Measurements from ENCODE around the gene HK1.

The HK1 gene

DNA sequence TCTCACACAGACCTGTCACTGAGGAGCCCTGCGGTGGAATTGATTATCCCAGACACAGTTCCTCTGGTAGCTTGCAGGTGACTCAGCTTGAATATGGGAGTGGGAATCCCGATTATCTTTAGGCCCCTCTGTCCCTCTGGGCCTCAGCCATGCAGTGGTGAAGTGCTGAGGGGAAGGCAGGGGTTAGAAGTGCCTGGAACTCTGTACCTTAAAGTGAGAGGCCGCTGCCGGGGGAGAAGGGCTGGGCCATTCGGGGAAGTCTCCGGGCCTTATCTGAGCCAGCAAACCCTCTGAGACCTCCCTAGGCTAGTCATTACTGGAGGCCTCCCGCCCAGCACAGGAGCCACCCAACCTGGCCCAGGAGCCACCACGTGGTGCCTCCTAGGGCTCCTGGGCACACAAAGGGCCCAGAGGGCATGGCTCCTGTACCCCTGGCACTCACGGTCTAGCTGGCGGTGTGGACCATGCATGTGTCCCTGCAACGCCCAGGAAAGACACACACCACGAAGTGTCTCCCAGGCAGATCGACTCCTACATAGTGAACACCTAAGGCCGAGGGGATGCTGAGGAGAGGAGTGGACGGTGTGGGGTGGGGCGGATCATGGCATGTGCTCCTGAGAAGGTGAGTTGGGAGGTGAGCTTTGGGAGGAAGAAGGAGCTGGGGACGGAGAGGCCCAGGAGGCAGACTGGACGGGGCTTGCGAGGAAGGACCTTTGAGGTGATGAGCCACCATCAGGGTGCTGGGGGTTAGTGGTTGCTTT lies 56.2 kb downstream of the HK1 start:
- TF ChIP-seq, protein P1, sequence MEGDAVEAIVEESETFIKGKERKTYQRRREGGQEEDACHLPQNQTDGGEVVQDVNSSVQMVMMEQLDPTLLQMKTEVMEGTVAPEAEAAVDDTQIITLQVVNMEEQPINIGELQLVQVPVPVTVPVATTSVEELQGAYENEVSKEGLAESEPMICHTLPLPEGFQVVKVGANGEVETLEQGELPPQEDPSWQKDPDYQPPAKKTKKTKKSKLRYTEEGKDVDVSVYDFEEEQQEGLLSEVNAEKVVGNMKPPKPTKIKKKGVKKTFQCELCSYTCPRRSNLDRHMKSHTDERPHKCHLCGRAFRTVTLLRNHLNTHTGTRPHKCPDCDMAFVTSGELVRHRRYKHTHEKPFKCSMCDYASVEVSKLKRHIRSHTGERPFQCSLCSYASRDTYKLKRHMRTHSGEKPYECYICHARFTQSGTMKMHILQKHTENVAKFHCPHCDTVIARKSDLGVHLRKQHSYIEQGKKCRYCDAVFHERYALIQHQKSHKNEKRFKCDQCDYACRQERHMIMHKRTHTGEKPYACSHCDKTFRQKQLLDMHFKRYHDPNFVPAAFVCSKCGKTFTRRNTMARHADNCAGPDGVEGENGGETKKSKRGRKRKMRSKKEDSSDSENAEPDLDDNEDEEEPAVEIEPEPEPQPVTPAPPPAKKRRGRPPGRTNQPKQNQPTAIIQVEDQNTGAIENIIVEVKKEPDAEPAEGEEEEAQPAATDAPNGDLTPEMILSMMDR (IDR thresholded peaks at IDR 0.05): no peak

DNA sequence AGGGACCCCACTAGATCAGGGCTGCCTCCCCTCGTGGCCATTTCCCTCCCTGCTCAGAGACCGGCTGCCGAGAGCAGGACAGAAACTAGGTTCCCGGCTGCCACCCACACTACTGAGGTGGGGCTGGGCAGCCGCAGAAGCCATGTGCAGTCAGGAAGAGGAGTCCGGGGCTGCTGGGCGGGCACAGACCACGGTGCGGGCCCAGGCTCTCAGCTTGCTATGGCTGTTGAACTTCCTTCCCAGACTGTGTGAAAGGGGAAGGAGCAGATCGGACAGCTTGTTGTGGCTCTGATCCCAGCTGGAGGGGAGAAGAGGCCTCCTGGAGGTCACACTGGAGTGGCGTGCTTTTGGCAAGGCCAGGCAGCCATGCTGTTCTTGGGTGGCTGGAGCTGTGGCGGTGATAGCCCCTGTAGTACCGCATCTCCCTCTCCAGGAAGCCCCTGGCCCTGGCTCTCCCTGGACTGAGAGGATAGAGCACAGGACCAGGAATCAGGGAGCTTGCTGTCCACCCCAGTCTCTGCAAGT lies 56.8 kb downstream of the HK1 start:
- TF ChIP-seq, protein P1 (IDR thresholded peaks at IDR 0.05): no peak

DNA sequence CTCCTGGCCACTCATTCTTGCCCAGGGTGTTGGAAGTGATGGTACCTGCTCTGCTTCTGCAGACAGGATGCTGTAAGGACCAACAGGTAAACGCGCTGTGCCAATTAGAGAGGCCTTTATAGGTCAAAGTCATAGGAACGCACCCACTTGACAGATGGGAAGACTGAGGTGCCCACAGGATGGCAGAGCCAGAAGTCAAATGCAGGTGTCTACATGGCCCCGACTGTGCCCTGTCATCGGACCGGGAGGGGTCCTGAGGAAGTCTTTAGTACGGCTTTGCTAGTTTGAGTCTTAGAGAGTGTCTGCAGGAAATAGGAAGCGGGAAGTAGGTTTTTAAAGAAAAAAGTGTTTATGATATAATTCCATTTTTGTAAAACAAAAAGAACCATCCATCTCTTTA lies 57.3 kb downstream of the HK1 start:
- TF ChIP-seq, protein P1 (IDR thresholded peaks at IDR 0.05): no peak

DNA sequence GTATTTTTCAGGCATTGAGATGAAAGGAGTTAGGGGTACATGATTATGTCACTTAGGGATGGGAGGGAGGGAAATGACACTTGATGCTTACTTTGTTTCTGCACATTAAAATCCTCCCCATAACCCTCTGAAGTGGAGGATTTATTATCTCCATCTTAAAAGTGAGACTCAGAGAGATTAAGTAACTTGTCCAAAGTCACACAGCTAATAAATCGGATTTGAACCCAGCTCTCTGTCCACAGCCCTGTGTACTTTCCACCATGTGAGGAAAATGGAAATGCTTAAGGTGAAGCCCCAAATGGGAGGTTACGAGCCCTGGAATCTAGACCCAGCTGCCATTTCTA lies 58.6 kb downstream of the HK1 start:
- TF ChIP-seq, protein P1 (IDR thresholded peaks at IDR 0.05): no peak

DNA sequence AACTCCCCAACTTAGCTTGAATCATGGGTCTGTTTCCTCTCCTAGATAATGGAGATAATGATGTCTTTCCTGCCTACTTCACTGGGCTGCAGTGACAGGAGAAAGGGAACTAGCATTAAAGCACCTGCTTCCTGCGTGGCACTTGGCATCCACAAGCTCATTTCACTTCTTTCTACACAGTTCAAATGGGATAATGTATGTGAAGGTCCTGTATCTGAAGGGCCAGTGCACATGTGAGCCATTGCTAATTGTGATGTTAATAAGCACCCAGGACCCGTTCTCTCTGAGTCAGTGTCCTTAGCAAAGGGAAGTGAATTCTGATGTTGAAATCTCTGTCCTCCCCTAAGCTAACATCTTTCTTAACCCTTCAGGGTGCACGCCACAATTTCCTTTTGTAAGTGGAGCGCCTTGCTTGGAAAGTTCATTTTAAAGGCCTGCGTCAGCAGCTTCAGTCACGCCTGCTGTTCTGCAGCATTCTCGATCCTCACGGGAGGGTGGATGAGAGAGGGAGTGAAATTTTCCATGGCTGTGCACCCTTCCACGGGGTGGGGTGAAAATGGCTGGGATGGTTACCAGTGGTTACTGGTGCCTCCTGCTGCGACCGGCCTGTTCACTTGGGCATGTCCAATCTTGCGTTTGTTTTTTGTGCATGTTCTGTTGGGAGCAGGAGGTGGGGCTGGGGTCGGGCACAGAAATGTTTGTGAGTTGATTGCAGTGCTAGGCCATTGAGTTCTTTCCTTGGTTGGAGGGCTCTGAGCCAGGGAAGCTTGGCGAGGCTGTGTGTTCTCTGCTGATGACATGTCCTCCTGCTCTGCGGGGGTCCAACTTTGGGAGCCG lies 59.2 kb downstream of the HK1 start:
- TF ChIP-seq, protein P1 (IDR thresholded peaks at IDR 0.05): no peak

DNA sequence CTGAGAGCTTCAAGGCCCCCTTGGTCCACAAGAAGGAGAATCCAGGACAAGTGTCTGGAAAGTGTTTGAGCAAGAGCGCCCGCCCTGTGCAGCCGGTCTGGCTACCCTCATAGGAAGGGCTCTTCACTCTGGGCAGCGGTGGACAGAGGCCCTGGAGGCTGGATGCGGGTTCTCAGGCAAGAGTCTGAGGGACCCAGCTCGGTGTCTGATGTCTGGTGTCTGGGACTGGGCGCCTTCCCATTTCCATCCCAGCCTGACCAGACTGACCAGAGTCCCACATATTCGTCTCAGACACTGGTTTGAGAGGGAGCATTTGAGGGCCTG lies 59.8 kb downstream of the HK1 start:
- TF ChIP-seq, protein P1 (IDR thresholded peaks at IDR 0.05): no peak

DNA sequence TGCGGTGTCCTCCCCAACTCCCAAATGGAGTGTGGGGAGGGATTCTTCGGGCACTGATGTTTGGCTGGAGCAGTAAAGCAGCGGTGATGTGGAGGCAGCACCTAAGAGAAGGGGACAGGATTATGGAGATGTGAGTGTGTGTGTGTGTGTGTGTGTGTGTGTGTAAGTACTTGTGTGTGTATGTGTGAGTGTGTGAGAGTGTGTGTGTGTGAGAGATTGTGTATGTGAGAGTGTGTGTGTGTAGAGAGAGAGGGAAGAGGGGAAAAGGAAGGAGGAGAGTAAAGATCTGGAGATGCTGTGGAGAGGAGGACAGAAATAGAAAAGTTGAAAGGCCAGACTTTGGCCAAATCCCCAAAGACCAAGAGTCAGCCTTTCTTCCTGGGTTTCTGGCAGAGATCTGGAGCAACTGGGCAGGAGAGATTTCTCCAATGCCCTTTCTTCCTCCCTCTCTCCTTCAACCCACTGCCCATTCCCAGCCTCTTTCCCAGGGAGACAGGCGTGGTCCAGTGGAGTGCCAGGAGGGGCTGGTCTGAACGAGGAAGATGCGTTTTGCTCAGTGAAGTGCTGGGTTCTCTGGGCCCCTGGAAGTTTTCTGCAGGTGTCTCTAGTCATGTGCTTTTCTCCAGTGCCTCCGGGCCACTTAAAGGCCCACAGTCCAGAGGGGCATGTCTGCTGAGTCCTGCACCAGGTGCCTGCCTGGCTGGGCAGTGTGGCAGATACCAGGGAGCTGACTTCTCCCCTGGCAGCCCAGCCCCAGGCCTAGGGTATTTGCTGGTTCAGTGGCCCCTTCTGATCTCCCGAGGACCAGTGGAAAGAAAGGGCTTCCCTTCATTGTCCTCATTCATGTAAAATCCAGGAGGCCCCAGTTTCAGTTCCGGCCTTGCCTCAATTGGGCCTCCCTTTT lies 60.5 kb downstream of the HK1 start:
- TF ChIP-seq, protein P1 (IDR thresholded peaks at IDR 0.05): no peak
